AG04449 (cell line): Measurements from ENCODE around the gene OTOG.

Source experiments
- CTCF ChIA-PET: fragments of 350-600 bp; formaldehyde crosslinking; extraction: SDS; loops from one replicate; lab custom pipeline; 2021; ENCODE audit warnings: antibody characterized with exemption; lab: Yijun Ruan, JAX
- POLR2A ChIA-PET: fragments of 400-600, 350-600 bp; formaldehyde crosslinking; extraction: SDS; loops from one replicate; lab custom pipeline; 2020; ENCODE audit warnings: antibody characterized with exemption, inconsistent platforms; lab: Yijun Ruan, JAX
- DNase-seq: peaks from one replicate; pipeline ENCODE4 v3.0.0-alpha.2; 2010; ENCODE audit warnings: low read depth, low spot score
- H3K4me3 ChIP-seq: 2 replicates; pipeline ENCODE4 v1.5.1; 2011; ENCODE audit warnings: low read depth, mild to moderate bottlenecking, control low read depth, low read length
- TF ChIP-seq, protein P1 (sequence below): IDR thresholded peaks from one replicate; pipeline ENCODE4 v1.5.1; 2011; ENCODE audit warnings: mild to moderate bottlenecking, moderate library complexity, low read length, control low read depth, inconsistent platforms; ENCODE audit not compliant: insufficient read depth; ENCODE audit errors: missing control alignments

Gene OTOG

DNA sequence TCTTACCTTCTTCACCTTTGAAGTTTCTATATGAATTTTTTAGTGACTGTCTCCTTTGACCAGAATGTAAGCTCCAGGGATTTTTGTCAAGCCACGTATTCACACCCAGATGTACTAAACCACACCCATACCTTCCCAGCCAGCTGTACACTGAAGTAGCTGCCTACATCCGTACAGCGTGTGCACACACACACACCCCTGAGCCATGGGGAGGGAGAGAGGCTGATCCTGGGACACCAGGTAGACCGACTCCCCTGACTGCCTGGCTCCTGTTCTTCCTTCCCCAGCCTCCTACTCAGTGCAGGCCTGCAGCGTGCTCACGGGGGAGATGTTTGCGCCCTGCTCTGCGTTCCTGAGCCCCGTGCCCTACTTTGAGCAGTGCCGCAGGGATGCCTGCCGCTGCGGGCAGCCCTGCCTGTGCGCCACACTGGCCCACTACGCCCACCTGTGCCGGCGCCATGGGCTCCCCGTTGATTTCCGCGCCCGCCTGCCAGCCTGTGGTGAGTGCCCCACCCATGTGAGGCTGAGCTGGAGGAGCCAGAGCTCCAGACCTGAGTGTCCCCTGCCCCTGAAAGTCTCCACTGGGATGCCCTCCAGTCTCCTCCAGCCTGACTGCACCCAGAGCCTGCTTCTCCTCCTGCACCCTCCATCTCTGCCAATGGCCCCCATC is 25.9 kb downstream of the OTOG start:
- ChIA-PET POLR2A (no interaction called here), CTCF (no interaction called here)
- H3K4me3 ChIP-seq = no peak overlapping the region
- TF ChIP-seq, protein P1, sequence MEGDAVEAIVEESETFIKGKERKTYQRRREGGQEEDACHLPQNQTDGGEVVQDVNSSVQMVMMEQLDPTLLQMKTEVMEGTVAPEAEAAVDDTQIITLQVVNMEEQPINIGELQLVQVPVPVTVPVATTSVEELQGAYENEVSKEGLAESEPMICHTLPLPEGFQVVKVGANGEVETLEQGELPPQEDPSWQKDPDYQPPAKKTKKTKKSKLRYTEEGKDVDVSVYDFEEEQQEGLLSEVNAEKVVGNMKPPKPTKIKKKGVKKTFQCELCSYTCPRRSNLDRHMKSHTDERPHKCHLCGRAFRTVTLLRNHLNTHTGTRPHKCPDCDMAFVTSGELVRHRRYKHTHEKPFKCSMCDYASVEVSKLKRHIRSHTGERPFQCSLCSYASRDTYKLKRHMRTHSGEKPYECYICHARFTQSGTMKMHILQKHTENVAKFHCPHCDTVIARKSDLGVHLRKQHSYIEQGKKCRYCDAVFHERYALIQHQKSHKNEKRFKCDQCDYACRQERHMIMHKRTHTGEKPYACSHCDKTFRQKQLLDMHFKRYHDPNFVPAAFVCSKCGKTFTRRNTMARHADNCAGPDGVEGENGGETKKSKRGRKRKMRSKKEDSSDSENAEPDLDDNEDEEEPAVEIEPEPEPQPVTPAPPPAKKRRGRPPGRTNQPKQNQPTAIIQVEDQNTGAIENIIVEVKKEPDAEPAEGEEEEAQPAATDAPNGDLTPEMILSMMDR = no peak
- no peak for DNase-seq

GRCh38 chr11:17573526-17573925 is 26.5 kb downstream of the OTOG start:
- ChIA-PET CTCF (no interaction called here), POLR2A (no interaction called here)
- TF ChIP-seq, protein P1 = no peak
- H3K4me3 ChIP-seq = no peak overlapping the region
- DNase-seq = no peak

- no peak for DNase-seq
- ChIA-PET CTCF (no interaction called here), POLR2A (no interaction called here)
- TF ChIP-seq, protein P1 = no peak
- H3K4me3 ChIP-seq = no peak overlapping the region
Observed at GRCh38 chr11:17574141-17575091, 27.4 kb downstream of the OTOG start.

DNA sequence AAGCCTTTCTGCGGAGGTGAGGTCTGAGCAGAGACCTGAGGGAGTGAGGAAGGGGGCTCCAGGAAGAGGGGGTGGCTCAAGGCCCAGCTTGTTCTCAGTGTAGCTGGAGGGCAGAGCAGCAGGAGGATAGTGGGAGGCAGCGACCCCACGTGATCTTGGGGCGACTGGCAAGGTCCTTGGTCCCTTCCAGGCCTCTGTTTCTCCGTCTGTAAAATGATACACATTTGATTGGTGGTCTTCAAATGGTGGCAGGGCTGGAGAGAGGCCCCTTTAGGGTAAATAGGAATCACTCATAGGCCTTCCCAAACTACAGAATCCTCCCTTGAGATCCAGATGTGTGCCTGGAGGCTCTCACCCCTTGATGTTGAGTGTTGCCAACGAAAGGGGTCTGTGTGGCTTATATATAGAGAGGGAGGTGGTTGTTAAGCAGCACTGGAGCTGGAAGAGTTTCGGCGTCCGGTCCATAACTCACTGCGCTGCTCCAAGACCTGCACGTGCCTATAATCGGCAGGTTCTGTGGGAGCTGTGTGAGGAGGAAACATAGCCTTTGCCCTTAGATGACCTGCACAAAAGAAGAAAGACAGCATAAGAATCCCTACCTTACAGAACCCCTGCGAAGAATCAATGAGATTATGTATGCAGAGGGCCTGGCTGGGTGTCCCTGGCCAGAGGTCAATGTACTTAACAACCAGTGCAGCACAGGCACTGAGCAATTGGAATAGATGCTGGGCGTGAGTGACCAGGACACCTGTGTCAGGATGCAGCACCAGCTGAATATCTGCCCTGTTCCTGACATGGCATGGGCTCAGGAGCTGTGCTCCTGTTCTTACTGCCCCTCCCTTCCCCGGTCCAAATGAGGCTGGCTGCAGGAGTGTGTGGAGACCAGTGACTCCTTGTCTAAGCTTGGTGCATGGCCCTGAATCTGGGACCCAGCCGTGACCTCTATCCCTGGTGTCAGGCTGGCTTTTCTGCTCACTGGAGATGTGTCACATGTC is 28.7 kb downstream of the OTOG start:
- CTCF ChIA-PET = interaction anchor here (1.8 kb wide), 1 partner anchor 23 kb away, joined by 4 read pairs; no protein-coding TSS in a partner anchor
- TF ChIP-seq, protein P1 = no peak
- no peak overlapping the region for H3K4me3 ChIP-seq
- POLR2A ChIA-PET = no interaction called here
- DNase-seq = no peak

DNA sequence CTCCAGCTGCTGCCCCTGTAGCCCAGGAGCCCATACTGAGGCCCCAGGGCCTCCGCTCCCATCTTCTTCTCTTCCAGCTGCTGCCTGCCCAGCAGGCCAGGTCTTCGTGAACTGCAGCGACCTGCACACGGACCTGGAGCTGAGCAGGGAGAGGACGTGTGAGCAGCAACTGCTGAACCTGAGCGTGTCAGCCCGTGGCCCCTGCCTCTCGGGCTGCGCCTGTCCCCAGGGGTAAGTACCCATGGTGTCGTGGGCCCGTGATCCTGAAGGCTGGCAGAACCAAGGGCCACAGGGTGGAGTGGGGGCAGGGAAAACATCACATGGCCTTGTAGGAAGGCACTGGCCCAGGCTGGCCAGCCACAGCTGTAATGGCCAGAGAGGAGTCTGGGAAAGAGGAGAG is 31.2 kb downstream of the OTOG start:
- ChIA-PET CTCF (interaction anchor here (1.4 kb wide), 1 partner anchor 20 kb away, joined by 4 read pairs; no protein-coding TSS in a partner anchor), POLR2A (no interaction called here)
- TF ChIP-seq, protein P1 = no peak
- DNase-seq = no peak
- no peak overlapping the region for H3K4me3 ChIP-seq
